ENCODE data around the gene CES5A.

GRCh38 chr16:55908641-55909040 is 33.5 kb upstream of the CES5A start:
- no peak for TF ChIP-seq POLR2AphosphoS5 (IDR thresholded peaks at IDR 0.05)
- no peak for TF ChIP-seq POLR2A (IDR thresholded peaks at IDR 0.05)
- no peak for TF ChIP-seq CTCF (IDR thresholded peaks at IDR 0.05 in 8 of 11, conservative IDR thresholded peaks at IDR 0.05 in 3 of 11)
